ENCODE measurements around the gene RCN1.

The RCN1 gene

DNA sequence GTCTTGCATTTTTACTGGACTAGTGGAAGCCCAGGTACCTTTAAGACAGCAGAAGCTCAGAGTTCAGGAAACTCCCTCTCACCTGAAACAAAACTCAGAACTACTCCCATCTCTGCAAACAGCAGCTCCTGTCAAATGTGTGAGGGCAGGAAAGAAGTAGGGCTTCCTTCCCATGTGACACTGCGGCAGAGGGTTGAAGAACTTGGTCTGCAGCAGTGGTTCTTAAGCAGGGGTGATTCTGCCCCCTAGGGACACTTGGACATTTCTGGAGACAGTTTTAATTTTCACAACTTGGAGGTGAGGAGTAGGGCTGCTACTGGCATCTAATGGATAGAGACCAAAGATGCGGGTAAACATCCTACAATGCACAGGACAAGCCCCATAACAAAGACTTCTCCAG is 63.4 kb downstream of the RCN1 start:
- DNase-seq: no peak
- ATAC-seq: no peak

All from stimulated activated naive CD8-positive, alpha-beta T cell treated with anti-CD3 and anti-CD28 coated beads, Interleukin-15, Interleukin-2, amounts not matched to agents 100 U/mL and 50 U/mL, for 24 hours (primary cell).